Measurements from ENCODE around the gene SLC41A3. TPM values are rescaled to one million over a fixed set of nuclear protein-coding genes. Genes with fewer than 3 reads are reported as not detected.

The SLC41A3 gene
- total RNA-seq, 4 donors from 2014 or later = 31.0 to 62.7 (median 37.5) TPM

GRCh38 chr3:126034481-126035361, 49.2 kb downstream of the SLC41A3 start:
- no peak overlapping the region for H3K4me3 ChIP-seq
- TF ChIP-seq POLR2AphosphoS5 (IDR thresholded peaks at IDR 0.05) = no peak
- no peak for TF ChIP-seq CTCF (IDR thresholded peaks at IDR 0.05)
- TF ChIP-seq POLR2A (IDR thresholded peaks at IDR 0.05) = no peak
- TF ChIP-seq EP300 (IDR thresholded peaks at IDR 0.05) = no peak
- no peaks in the 10 kb centered on the region for H3K27me3 ChIP-seq
- no peak overlapping the region for H3K27ac ChIP-seq
- peaks cover 0 to 64% of the 10 kb centered on the region in 2 donors for H3K36me3 ChIP-seq
- H3K9me3 ChIP-seq = no peaks in the 10 kb centered on the region
- ATAC-seq = no peak
- 64% methylated on average over 8 to 9 of the region's 11 CpGs for WGBS, 2 donors (ENCODE audit: low coverage in 1 of 2)
- no peaks in the 10 kb centered on the region for H3K4me1 ChIP-seq

- Histone ChIP-seq H3K9me3 (no peaks in the 10 kb centered on the region), H3K4me3 (no peak overlapping the region), H3K36me3 (peaks cover 0 to 68% of the 10 kb centered on the region in 2 donors), H3K27ac (no peak overlapping the region), H3K27me3 (no peaks in the 10 kb centered on the region), H3K4me1 (no peaks in the 10 kb centered on the region)
- ATAC-seq = no peak
- TF ChIP-seq POLR2A (IDR thresholded peaks at IDR 0.05) (no peak), POLR2AphosphoS5 (IDR thresholded peaks at IDR 0.05) (no peak), EP300 (IDR thresholded peaks at IDR 0.05) (no peak), CTCF (IDR thresholded peaks at IDR 0.05) (no peak)
- 86 to 100% methylated on average over 1 to 4 of the region's 5 CpGs for WGBS, 2 donors (ENCODE audit: low coverage in 1 of 2)
Observed at GRCh38 chr3:126033765-126034164, 50.2 kb downstream of the SLC41A3 start.

DNA sequence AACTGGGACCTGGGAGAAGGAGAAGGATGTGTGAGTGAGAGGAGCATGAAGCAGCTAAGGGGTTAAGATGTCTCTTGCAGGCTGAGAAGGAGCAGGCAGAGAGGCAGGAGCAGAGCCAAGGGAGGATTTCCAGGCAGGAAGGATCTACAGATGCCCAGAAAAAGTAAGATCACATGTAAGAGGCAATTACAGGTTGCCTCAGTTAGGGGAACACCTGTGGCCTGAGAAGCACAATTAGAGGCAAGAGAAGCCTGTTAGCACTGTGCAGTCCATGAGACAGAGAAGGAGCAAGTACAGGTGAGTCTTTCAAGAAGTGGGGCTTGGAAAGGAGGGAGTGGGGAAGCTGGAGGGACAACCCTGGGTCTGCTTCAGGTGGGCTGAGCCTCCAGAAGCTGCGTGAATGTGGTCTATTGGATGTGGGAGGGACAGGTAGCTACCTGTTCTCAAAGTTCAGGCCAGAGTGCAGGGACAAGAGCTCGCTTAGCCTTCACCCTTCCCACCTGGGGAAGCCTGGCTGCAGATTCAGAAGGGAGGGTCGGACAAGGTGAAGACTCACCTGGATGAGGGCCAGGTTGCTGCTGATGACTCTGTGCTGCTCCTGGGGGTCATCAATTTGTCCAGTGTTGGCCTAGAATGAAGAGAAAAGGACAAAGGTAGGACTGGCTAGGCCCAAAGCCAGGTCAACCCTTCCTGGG, 50.7 kb downstream of the SLC41A3 start:
- WGBS, 2 donors (ENCODE audit: low coverage in 1 of 2) = 67 to 100% methylated on average over 1 of the region's 3 CpGs
- Histone ChIP-seq H3K27me3 (no peaks in the 10 kb centered on the region), H3K36me3 (peaks cover 0 to 72% of the 10 kb centered on the region in 2 donors), H3K4me3 (no peak overlapping the region), H3K27ac (no peak overlapping the region), H3K9me3 (peaks cover 0 to 5% (median 0%) of the 10 kb centered on the region in 3 donors), H3K4me1 (no peaks in the 10 kb centered on the region)
- ATAC-seq = no peak
- no peak for TF ChIP-seq EP300 (IDR thresholded peaks at IDR 0.05)
- TF ChIP-seq POLR2AphosphoS5 (IDR thresholded peaks at IDR 0.05) = no peak
- TF ChIP-seq POLR2A (IDR thresholded peaks at IDR 0.05) = no peak

GRCh38 chr3:126031981-126032471, 51.9 kb downstream of the SLC41A3 start:
- no peak for ATAC-seq
- Histone ChIP-seq H3K4me3 (no peak overlapping the region), H3K36me3 (peaks cover 0 to 70% of the 10 kb centered on the region in 2 donors), H3K27ac (no peak overlapping the region), H3K9me3 (peaks cover 0 to 8% (median 0%) of the 10 kb centered on the region in 3 donors), H3K4me1 (no peaks in the 10 kb centered on the region), H3K27me3 (no peaks in the 10 kb centered on the region)
- TF ChIP-seq CTCF (IDR thresholded peaks at IDR 0.05) = no peak
- no peak for TF ChIP-seq EP300 (IDR thresholded peaks at IDR 0.05)
- no peak for TF ChIP-seq POLR2A (IDR thresholded peaks at IDR 0.05)
- no peak for TF ChIP-seq POLR2AphosphoS5 (IDR thresholded peaks at IDR 0.05)
- 69 to 77% methylated on average over 7 to 9 of the region's 9 CpGs for WGBS, 2 donors (ENCODE audit: low coverage in 1 of 2)

GRCh38 chr3:126030455-126030854, 53.5 kb downstream of the SLC41A3 start:
- no peak for ATAC-seq
- TF ChIP-seq CTCF (IDR thresholded peaks at IDR 0.05) = no peak
- no peak for TF ChIP-seq EP300 (IDR thresholded peaks at IDR 0.05)
- TF ChIP-seq POLR2A (IDR thresholded peaks at IDR 0.05) = no peak
- no peak for TF ChIP-seq POLR2AphosphoS5 (IDR thresholded peaks at IDR 0.05)
- no peaks in the 10 kb centered on the region for H3K4me1 ChIP-seq
- H3K9me3 ChIP-seq = peaks cover 0 to 8% (median 0%) of the 10 kb centered on the region in 3 donors
- no peak overlapping the region for H3K27ac ChIP-seq
- H3K27me3 ChIP-seq = no peaks in the 10 kb centered on the region
- H3K36me3 ChIP-seq = peaks cover 0 to 81% of the 10 kb centered on the region in 2 donors
- no peak overlapping the region for H3K4me3 ChIP-seq
- 62 to 75% methylated on average over 1 of the region's 1 CpG for WGBS, 2 donors (ENCODE audit: low coverage in 1 of 2)

Data from gastroesophageal sphincter (tissue), 4 donors.